ENCODE results near the gene BPIFB4. TPM values are rescaled to one million over a fixed set of nuclear protein-coding genes. Genes with fewer than 3 reads are reported as not detected.

Gene BPIFB4
- total RNA-seq, 3 donors from 2014 or later: not detected

DNA sequence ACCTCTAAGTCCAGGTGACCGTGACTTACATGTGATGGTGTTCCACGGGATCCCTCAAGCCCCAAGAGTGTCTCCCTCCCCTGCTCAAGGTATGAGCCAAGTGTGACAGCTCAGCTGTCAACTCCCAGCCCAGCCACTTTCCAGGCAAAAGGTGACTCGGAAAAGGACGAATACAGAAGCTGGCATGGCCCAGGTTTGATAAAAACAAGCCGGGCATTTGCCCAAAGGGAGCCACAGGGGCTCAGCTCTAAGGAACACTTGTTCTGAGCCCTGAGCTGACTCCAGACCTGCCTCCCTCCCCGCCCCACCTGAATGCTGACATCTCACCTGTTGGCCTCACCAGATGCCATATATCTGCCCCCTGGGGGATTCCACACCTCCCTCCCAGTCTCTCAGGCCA lies 45.6 kb downstream of the BPIFB4 start:
- intact Hi-C loops (cut with DNase I; ENCODE audit: low total_unique reads): no loop called here
- no peak for TF ChIP-seq POLR2AphosphoS5 (IDR thresholded peaks at IDR 0.05)
- TF ChIP-seq, protein P1, sequence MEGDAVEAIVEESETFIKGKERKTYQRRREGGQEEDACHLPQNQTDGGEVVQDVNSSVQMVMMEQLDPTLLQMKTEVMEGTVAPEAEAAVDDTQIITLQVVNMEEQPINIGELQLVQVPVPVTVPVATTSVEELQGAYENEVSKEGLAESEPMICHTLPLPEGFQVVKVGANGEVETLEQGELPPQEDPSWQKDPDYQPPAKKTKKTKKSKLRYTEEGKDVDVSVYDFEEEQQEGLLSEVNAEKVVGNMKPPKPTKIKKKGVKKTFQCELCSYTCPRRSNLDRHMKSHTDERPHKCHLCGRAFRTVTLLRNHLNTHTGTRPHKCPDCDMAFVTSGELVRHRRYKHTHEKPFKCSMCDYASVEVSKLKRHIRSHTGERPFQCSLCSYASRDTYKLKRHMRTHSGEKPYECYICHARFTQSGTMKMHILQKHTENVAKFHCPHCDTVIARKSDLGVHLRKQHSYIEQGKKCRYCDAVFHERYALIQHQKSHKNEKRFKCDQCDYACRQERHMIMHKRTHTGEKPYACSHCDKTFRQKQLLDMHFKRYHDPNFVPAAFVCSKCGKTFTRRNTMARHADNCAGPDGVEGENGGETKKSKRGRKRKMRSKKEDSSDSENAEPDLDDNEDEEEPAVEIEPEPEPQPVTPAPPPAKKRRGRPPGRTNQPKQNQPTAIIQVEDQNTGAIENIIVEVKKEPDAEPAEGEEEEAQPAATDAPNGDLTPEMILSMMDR (IDR thresholded peaks at IDR 0.05): no peak
- TF ChIP-seq POLR2A (IDR thresholded peaks at IDR 0.05): no peak
- DNase-seq (ENCODE audit: low spot score in 2 of 2): no peak
- no peaks in the 10 kb centered on the region for H3K36me3 ChIP-seq
- H3K9me3 ChIP-seq: no peaks in the 10 kb centered on the region
- H3K27ac ChIP-seq: no peak overlapping the region
- no peaks in the 10 kb centered on the region for H3K27me3 ChIP-seq
- H3K4me1 ChIP-seq: no peaks in the 10 kb centered on the region
- no peak overlapping the region for H3K4me3 ChIP-seq

DNA sequence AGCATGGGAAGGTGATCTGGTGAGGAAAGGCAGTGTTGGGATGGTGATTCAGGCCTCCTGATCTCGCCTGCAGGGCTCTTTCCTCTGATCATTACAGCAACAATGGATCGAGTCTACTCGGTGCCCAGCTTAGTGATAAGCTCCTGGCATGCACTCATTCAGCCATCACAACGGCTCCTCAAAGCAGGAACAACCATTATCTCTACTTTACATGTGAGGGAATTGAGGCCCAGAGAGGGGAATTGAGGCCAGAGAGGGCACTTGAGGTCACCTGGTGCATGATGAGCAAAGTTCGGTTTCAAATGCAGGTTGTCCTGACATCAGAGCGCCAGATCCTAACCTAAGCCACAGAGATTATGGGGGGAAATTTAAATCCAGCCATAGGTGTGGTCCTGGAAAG lies 46.5 kb downstream of the BPIFB4 start:
- no peak for DNase-seq (ENCODE audit: low spot score in 2 of 2)
- H3K9me3 ChIP-seq: no peaks in the 10 kb centered on the region
- no peak overlapping the region for H3K27ac ChIP-seq
- TF ChIP-seq POLR2A (IDR thresholded peaks at IDR 0.05): no peak
- no peak for TF ChIP-seq POLR2AphosphoS5 (IDR thresholded peaks at IDR 0.05)
- TF ChIP-seq, protein P1 (IDR thresholded peaks at IDR 0.05): no peak
- H3K4me1 ChIP-seq: no peaks in the 10 kb centered on the region
- H3K4me3 ChIP-seq: no peak overlapping the region
- intact Hi-C loops (cut with DNase I; ENCODE audit: low total_unique reads): no loop called here
- no peaks in the 10 kb centered on the region for H3K27me3 ChIP-seq
- no peaks in the 10 kb centered on the region for H3K36me3 ChIP-seq

DNA sequence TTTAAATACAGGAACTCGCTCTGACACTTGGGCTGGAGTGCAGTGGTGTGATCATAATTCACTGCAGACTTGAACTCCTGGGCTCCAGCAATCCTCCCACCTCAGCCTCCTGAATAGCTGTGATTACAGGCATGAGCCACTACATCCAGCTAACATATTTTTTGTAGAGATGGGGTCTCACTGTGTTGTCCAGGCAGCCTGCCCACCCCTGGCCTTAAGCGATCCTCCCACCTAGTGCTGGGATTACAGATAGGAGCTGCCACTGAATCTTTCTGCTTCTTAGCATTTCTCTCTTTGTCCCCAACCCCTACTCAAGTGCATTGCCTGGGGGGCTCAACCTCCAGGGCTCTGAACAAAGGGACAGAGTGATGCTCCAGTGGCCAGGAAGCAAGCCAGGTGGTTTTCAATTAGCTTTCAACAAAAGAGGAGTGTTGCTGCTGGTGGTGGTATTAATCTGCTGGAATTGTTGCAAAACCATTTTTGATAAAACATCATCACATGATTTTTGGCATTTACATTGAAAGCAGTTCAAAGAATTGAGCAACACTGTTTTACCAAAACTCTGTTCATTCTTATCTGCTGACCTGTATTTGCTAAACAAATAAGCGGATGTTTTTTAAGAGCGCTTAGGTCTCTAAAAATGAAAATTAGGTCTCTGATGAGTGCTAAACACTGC lies 48.1 kb downstream of the BPIFB4 start:
- no peaks in the 10 kb centered on the region for H3K36me3 ChIP-seq
- H3K27me3 ChIP-seq: no peaks in the 10 kb centered on the region
- H3K9me3 ChIP-seq: no peaks in the 10 kb centered on the region
- no peak overlapping the region for H3K4me3 ChIP-seq
- H3K27ac ChIP-seq: no peak overlapping the region
- H3K4me1 ChIP-seq: no peaks in the 10 kb centered on the region
- DNase-seq (ENCODE audit: low spot score in 2 of 2): no peak
- TF ChIP-seq, protein P1 (IDR thresholded peaks at IDR 0.05): no peak
- no peak for TF ChIP-seq POLR2AphosphoS5 (IDR thresholded peaks at IDR 0.05)
- TF ChIP-seq POLR2A (IDR thresholded peaks at IDR 0.05): no peak
- intact Hi-C loops (cut with DNase I; ENCODE audit: low total_unique reads): no loop called here

DNA sequence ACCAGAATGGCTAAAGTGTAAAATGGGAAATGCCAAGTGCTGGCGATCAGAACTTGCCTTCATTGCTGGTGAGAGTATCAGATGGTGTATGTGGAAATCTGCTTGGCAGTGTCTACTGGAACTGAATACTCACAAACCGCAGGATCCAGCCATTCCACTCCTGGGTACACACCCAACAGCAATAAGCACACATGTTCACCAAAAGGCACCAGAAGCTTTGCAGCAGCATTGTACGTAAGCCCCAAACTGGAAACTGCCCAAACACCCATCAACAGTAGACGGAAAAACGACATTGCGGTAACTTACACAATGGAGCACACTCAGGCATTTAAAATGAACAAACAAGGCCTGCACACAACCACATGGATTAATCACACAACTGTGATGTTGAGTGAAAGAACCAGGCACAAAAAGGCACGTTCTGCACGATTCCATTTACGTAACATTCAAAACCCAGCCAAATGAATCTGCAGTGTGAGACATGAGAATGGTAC lies 51.2 kb downstream of the BPIFB4 start:
- H3K27ac ChIP-seq: no peak overlapping the region
- H3K4me1 ChIP-seq: no peaks in the 10 kb centered on the region
- intact Hi-C loops (cut with DNase I; ENCODE audit: low total_unique reads): no loop called here
- no peaks in the 10 kb centered on the region for H3K36me3 ChIP-seq
- TF ChIP-seq POLR2A (IDR thresholded peaks at IDR 0.05) (no peak), POLR2AphosphoS5 (IDR thresholded peaks at IDR 0.05) (no peak)
- TF ChIP-seq, protein P1 (IDR thresholded peaks at IDR 0.05): no peak
- no peaks in the 10 kb centered on the region for H3K9me3 ChIP-seq
- no peak overlapping the region for H3K4me3 ChIP-seq
- peaks cover 0 to 13% of the 10 kb centered on the region in 2 donors for H3K27me3 ChIP-seq
- DNase-seq (ENCODE audit: low spot score in 2 of 2): no peak

DNA sequence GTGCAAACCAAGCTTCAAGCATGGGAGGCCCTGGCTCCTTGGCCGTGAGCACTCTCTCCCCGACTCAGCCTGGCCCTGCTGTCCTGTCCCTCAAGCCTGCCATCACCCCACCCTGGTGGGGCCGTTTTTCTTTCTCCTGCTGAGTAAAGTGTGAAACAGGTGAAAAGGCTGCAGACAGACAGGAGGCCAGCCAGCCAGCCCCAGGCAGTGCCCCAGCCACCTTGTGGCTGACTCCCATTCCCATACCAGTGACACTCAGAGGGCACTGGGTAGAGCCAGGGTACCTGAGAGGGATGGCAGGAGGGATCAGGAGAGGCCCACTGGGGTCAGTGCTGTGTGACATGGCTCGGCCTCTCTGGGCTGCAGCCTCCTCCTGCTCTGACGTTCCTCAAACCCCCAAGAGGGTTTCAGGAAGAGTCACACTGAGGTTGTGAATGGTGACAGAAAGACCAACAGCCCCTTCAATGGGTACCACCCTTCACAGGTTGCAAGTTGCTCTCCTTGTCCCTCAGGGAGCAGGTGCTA lies 52.6 kb downstream of the BPIFB4 start:
- Histone ChIP-seq H3K4me3 (no peak overlapping the region), H3K4me1 (no peaks in the 10 kb centered on the region), H3K36me3 (no peaks in the 10 kb centered on the region), H3K27me3 (peaks cover 0 to 13% of the 10 kb centered on the region in 2 donors), H3K9me3 (no peaks in the 10 kb centered on the region), H3K27ac (no peak overlapping the region)
- TF ChIP-seq POLR2A (IDR thresholded peaks at IDR 0.05) (no peak), POLR2AphosphoS5 (IDR thresholded peaks at IDR 0.05) (no peak)
- TF ChIP-seq, protein P1 (IDR thresholded peaks at IDR 0.05): no peak
- intact Hi-C loops (cut with DNase I; ENCODE audit: low total_unique reads): no loop called here
- no peak for DNase-seq (ENCODE audit: low spot score in 2 of 2)
